IPS-20b (cell line): ENCODE results near the gene APP.
A peak's percentile ranks its signal among the peaks of the same experiment; 100 is the strongest.

Experiments
- H3K27ac ChIP-seq: one replicate; pipeline ENCODE4 v1.5.1; 2013; ENCODE audit warnings: low read length
- H3K27me3 ChIP-seq: 2 replicates; pipeline ENCODE4 v1.6.1; 2013; ENCODE audit warnings: mild to moderate bottlenecking, low read length, inconsistent platforms; ENCODE audit not compliant: insufficient read depth
- H3K36me3 ChIP-seq: 2 replicates; pipeline ENCODE4 v1.6.1; 2013; ENCODE audit warnings: low read depth, mild to moderate bottlenecking, inconsistent platforms, low read length, moderate library complexity; ENCODE audit not compliant: insufficient read depth
- H3K4me1 ChIP-seq: 2 replicates; pipeline ENCODE4 v1.6.1; 2013; ENCODE audit warnings: mild to moderate bottlenecking, control low read depth, inconsistent platforms, low read length, moderate library complexity; ENCODE audit not compliant: insufficient read depth
- H3K4me3 ChIP-seq: 2 replicates; pipeline ENCODE4 v1.5.1; 2013; ENCODE audit warnings: mild to moderate bottlenecking, low read length, inconsistent platforms
- H3K9ac ChIP-seq: 2 replicates; pipeline ENCODE4 v1.6.1; 2013; ENCODE audit warnings: low read depth, mild to moderate bottlenecking, inconsistent platforms, low read length, moderate library complexity
- H3K9me3 ChIP-seq: 2 replicates; pipeline ENCODE4 v1.6.1; 2013; ENCODE audit warnings: mild to moderate bottlenecking, low read depth, low read length, inconsistent platforms; ENCODE audit not compliant: insufficient read depth

The APP gene

DNA sequence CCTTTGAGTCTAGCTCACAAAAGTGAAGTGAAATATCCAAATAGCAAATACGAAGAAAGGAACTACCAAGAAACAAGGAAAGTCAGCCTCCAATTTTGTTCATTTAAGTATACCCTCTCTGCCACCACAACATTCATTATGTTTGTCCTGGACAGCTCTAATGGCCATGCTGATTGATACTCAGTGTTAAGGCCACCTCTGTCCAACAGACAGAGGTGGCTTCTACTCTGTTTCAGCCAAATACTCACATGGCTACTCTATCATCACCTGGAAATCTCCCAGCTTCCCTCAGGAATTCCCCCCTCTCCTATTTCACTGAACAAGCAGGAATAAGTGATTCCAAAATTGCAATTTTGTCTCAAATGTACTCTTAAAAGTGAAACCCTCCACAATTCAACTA lies 10.7 kb downstream of the APP start:
- Histone ChIP-seq H3K27ac (no peak overlapping the region), H3K4me3 (no peak overlapping the region), H3K9ac (no peak overlapping the region), H3K27me3 (no peaks in the 10 kb centered on the region), H3K4me1 (peaks cover 29% of the 10 kb centered on the region; the same call in 1 of the 2 replicates), H3K36me3 (peaks cover 8% of the 10 kb centered on the region; the same call in 1 of the 2 replicates), H3K9me3 (no peaks in the 10 kb centered on the region)

- no peaks in the 10 kb centered on the region for H3K9me3 ChIP-seq
- H3K4me1 ChIP-seq: peaks cover 29% of the 10 kb centered on the region; the same call in 1 of the 2 replicates
- no peaks in the 10 kb centered on the region for H3K27me3 ChIP-seq
- H3K9ac ChIP-seq: no peak overlapping the region
- H3K36me3 ChIP-seq: peaks cover 8% of the 10 kb centered on the region; the same call in 1 of the 2 replicates
- no peak overlapping the region for H3K27ac ChIP-seq
- no peak overlapping the region for H3K4me3 ChIP-seq
Observed at GRCh38 chr21:26157801-26158200, 12.8 kb downstream of the APP start.

GRCh38 chr21:26154753-26155152 lies 15.8 kb downstream of the APP start:
- Histone ChIP-seq H3K27ac (no peak overlapping the region), H3K27me3 (no peaks in the 10 kb centered on the region), H3K4me3 (no peak overlapping the region), H3K36me3 (peaks cover 3% of the 10 kb centered on the region; the same call in 1 of the 2 replicates), H3K4me1 (peaks cover 25% of the 10 kb centered on the region), H3K9me3 (no peaks in the 10 kb centered on the region), H3K9ac (no peak overlapping the region)

- Histone ChIP-seq H3K27ac (no peak overlapping the region), H3K36me3 (peaks cover 5% of the 10 kb centered on the region), H3K9ac (no peak overlapping the region), H3K4me3 (no peak overlapping the region), H3K4me1 (peaks cover 30% of the 10 kb centered on the region), H3K27me3 (no peaks in the 10 kb centered on the region), H3K9me3 (no peaks in the 10 kb centered on the region)
Observed at GRCh38 chr21:26153758-26154157, 16.8 kb downstream of the APP start.

GRCh38 chr21:26148840-26149354 lies 21.7 kb downstream of the APP start:
- Histone ChIP-seq H3K27ac (peak overlapping the region; percentile 19), H3K4me1 (peaks cover 42% of the 10 kb centered on the region)

DNA sequence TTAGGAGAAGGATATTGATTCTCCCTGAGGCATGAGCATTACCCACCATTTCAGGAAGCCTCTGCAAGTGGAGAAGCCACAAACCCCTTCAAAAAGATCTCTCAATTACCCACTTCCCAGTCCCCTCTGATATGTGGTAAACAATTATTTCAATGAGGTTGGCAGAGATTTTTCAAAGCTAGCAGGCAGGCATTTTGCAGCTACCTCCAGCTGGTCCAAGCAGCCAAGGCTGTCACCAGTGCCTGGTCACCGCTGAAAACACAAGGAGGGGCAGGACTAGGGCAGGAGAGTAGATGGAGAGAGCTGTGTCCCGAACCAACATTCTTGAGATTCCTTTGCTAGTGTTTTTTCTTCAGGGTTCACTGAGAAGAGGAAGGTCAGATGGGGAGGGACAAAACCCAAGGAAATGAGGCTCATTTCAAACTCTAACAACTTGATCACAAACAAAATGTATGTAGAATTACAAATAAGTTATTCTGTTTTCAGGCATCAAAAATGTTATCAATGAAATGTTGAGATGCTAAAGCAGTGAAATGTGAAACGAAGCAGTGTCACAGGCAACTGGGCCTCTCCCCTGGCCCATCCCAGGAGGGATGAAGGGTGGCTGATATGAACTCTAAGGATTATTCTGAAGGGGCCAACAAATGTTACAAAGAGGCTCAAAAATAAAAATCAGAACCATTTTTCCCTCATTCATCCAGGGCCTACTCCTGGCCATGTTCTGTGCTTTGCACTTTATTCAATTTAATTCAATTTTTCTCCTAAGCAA lies 22.3 kb downstream of the APP start:
- peaks cover 42% of the 10 kb centered on the region for H3K4me1 ChIP-seq
- H3K9me3 ChIP-seq: no peaks in the 10 kb centered on the region
- H3K4me3 ChIP-seq: no peak overlapping the region
- H3K9ac ChIP-seq: no peak overlapping the region; the same call in 1 of the 2 replicates
- no peaks in the 10 kb centered on the region for H3K27me3 ChIP-seq
- peaks cover 20% of the 10 kb centered on the region; the same call in 1 of the 2 replicates for H3K36me3 ChIP-seq
- peak overlapping the region; percentile 19 for H3K27ac ChIP-seq

More at GRCh38 chr21:26148840-26149354, 21.7 kb downstream of the APP start:
- Histone ChIP-seq H3K27me3 (no peaks in the 10 kb centered on the region), H3K9me3 (no peaks in the 10 kb centered on the region), H3K9ac (peak overlapping the region; percentile 1; the same call in 1 of the 2 replicates), H3K36me3 (peaks cover 16% of the 10 kb centered on the region; the same call in 1 of the 2 replicates), H3K4me3 (no peak overlapping the region)

GRCh38 chr21:26147535-26147934 lies 23.0 kb downstream of the APP start:
- no peak overlapping the region for H3K27ac ChIP-seq

GRCh38 chr21:26146681-26147080 lies 23.9 kb downstream of the APP start:
- Histone ChIP-seq H3K27me3 (no peaks in the 10 kb centered on the region), H3K4me1 (peaks cover 42% of the 10 kb centered on the region), H3K9me3 (no peaks in the 10 kb centered on the region), H3K9ac (no peak overlapping the region), H3K4me3 (no peak overlapping the region), H3K27ac (no peak overlapping the region), H3K36me3 (peaks cover 30% of the 10 kb centered on the region)

More at GRCh38 chr21:26147535-26147934, 23.0 kb downstream of the APP start:
- Histone ChIP-seq H3K9ac (no peak overlapping the region), H3K9me3 (no peaks in the 10 kb centered on the region), H3K27me3 (no peaks in the 10 kb centered on the region), H3K36me3 (peaks cover 22% of the 10 kb centered on the region; the same call in 1 of the 2 replicates), H3K4me1 (peaks cover 42% of the 10 kb centered on the region), H3K4me3 (no peak overlapping the region)

DNA sequence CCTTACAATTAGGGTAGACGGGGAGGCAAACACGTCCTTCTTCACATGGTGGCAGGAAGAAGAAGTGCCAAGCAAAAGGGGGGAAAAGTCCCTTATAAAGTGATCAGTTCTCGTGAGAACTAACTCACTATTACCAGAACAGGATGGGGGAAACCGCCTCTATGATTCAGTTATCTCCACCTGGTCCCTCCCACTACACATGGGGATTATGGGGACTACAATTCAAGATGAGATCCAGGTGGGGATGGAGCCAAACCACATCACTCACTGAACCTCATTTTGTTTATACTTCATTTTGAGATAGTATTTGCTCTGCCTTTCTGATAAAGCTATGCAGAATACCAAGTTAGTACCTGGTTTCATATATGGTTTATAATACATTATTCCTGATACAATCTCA lies 26.5 kb downstream of the APP start:
- Histone ChIP-seq H3K36me3 (peaks cover 30% of the 10 kb centered on the region), H3K4me3 (no peak overlapping the region), H3K27ac (no peak overlapping the region), H3K9ac (no peak overlapping the region), H3K4me1 (peaks cover 21% of the 10 kb centered on the region), H3K27me3 (no peaks in the 10 kb centered on the region), H3K9me3 (no peaks in the 10 kb centered on the region)

- Histone ChIP-seq H3K36me3 (peaks cover 29% of the 10 kb centered on the region), H3K4me1 (peaks cover 6% of the 10 kb centered on the region), H3K4me3 (no peak overlapping the region), H3K27ac (no peak overlapping the region), H3K9ac (no peak overlapping the region), H3K9me3 (no peaks in the 10 kb centered on the region), H3K27me3 (no peaks in the 10 kb centered on the region)
Observed at GRCh38 chr21:26142363-26142762, 28.2 kb downstream of the APP start.

DNA sequence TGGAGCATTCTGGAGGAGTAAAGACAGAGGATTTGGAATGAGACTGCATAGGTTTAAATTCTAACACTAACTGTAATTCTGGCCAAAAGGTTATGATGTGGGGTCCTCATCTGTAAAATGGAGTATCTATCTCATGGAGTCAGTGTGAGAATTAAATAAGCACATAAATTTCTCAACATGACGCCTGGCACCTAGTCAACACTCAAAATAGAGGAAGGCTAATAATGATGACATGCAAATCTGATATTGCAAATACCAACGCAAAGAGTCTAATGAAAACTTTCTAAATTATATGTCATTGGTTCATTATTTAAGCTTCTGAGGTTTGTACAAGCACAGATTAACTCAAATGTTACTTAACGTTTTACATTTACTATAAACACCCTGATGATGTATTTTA lies 29.6 kb downstream of the APP start:
- Histone ChIP-seq H3K27me3 (no peaks in the 10 kb centered on the region), H3K36me3 (peaks cover 25% of the 10 kb centered on the region), H3K9ac (no peak overlapping the region), H3K27ac (no peak overlapping the region), H3K4me3 (no peak overlapping the region), H3K9me3 (no peaks in the 10 kb centered on the region), H3K4me1 (peaks cover 2% of the 10 kb centered on the region; the same call in 1 of the 2 replicates)

DNA sequence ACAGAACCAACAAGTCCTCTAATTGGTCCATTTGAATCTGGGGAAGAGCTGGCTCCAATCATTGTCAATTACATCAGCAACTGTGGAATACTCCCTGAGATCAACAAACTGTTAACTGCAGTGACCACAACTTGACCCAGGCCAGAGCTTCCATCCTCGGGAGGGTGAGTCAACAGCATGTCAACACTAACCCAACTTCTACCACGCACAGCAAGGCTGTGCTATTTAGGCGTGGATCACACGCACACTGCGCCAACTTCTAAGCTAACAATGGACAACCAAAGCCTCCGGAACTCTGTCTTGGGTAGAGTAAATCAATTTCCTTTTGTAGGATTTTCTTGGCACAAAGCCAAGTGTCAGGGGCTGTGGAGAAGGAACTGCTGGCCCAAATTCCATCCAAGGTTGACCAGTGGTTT lies 30.4 kb downstream of the APP start:
- H3K4me3 ChIP-seq: no peak overlapping the region
- H3K36me3 ChIP-seq: peaks cover 20% of the 10 kb centered on the region
- no peaks in the 10 kb centered on the region for H3K27me3 ChIP-seq
- no peak overlapping the region for H3K9ac ChIP-seq
- H3K4me1 ChIP-seq: peaks cover 2% of the 10 kb centered on the region; the same call in 1 of the 2 replicates
- no peak overlapping the region for H3K27ac ChIP-seq
- no peaks in the 10 kb centered on the region for H3K9me3 ChIP-seq
